ENCODE measurements around the gene TOMM20L.

- TF ChIP-seq EP300 (IDR thresholded peaks at IDR 0.05) (no peak), CTCF (IDR thresholded peaks at IDR 0.05) (no peak)
Measured at GRCh38 chr14:58428118-58428683, 32.5 kb downstream of the TOMM20L start.
